Testis (tissue), 3 donors: Measurements from ENCODE around the gene NCK2. TPM values are rescaled to one million over a fixed set of nuclear protein-coding genes. Genes with fewer than 3 reads are reported as not detected.

Experiments
- DNase-seq: peaks from one replicate; pipeline ENCODE4 v3.0.0-alpha.2; 2019
- H3K27ac ChIP-seq, 2 donors: fragments of 200-600 bp; sonication (generic); one replicate each; pipeline ENCODE4 v1.5.1; 2019
- H3K27me3 ChIP-seq: fragments of 200-600 bp; sonication (generic); one replicate; pipeline ENCODE4 v1.5.1; 2019
- H3K36me3 ChIP-seq: fragments of 200-600 bp; sonication (generic); one replicate; pipeline ENCODE4 v1.5.1; 2017; ENCODE audit warnings: low read depth; ENCODE audit errors: missing control alignments
- H3K4me1 ChIP-seq: fragments of 200-600 bp; sonication (generic); one replicate; pipeline ENCODE4 v1.5.1; 2019
- H3K4me3 ChIP-seq, 2 donors: fragments of 200-600 bp; sonication (generic); one replicate each; pipeline ENCODE4 v1.5.1; 2017 to 2019
- H3K9me3 ChIP-seq: fragments of 200-600 bp; sonication (generic); one replicate; pipeline ENCODE4 v1.5.1; 2017
- CTCF ChIP-seq, 3 experiments: fragments of 450-650 bp in 2 of 3; fragments of 200-600 bp in 1 of 3; sonication (generic) in 1 of 3; IDR thresholded peaks; one replicate each; pipeline ENCODE4 v1.5.1; 2016 to 2019; ENCODE audit warnings: antibody characterized with exemption in 3 of 3, mild to moderate bottlenecking in 2 of 3, moderate library complexity in 1 of 3
- POLR2A ChIP-seq: fragments of 450-650 bp; IDR thresholded peaks from one replicate; pipeline ENCODE4 v1.6.1; 2017; ENCODE audit warnings: antibody characterized with exemption, mild to moderate bottlenecking, moderate library complexity
- WGBS, 2 donors: methylation state at CpG; one replicate each; pipeline ENCODE4 v1.1.5; 2018; 5-methylcytosine and 5-hydroxymethylcytosine counted together
- intact Hi-C: fragments of 100-400 bp; cut with DNase I; formaldehyde crosslinking; loops from one replicate; pipeline ENCODE4 v1.15.1; 2023; ENCODE audit warnings: low total_unique reads
- polyA plus RNA-seq: library from polyadenylated mRNA; stranded (reverse); fragments of 350-450 nt; fragmentation: Illumina TruSeq; extraction: RNeasy Lipid Tissue Mini Kit (QIAGEN cat#74804); gene quantifications from one replicate; pipeline ENCODE4 v1.2.3, GENCODE V29; 2014; ENCODE audit warnings: low read depth, low replicate concordance; ENCODE audit not compliant: insufficient read depth
- total RNA-seq, 2 donors: library from RNA; depleted of rRNA; stranded (reverse); fragments of >200 nt; gene quantifications; one replicate each; pipeline ENCODE4 v1.2.3, GENCODE V29; 2016

The NCK2 gene
- total and polyA plus RNA-seq, 3 donors from 2014 or later = 67.7 to 168 (median 105) TPM

GRCh38 chr2:105734762-105735538, 9.8 kb upstream of the NCK2 start:
- intact Hi-C loops = no loop called here
- no peak overlapping the region for H3K27ac ChIP-seq
- whole genome bisulfite sequencing, 2 donors = 79% methylated on average over 4 of the region's 4 CpGs
- no peaks in the 10 kb centered on the region for H3K9me3 ChIP-seq
- DNase-seq = no peak
- no peak for TF ChIP-seq CTCF (IDR thresholded peaks at IDR 0.05)
- no peak for TF ChIP-seq POLR2A
- H3K36me3 ChIP-seq = no peaks in the 10 kb centered on the region
- no peaks in the 10 kb centered on the region for H3K27me3 ChIP-seq
- peaks cover 4% of the 10 kb centered on the region for H3K4me1 ChIP-seq
- no peak overlapping the region for H3K4me3 ChIP-seq

GRCh38 chr2:105736145-105736544, 8.6 kb upstream of the NCK2 start:
- H3K27ac ChIP-seq = no peak overlapping the region
- intact Hi-C loops = no loop called here
- DNase-seq = no peak

DNA sequence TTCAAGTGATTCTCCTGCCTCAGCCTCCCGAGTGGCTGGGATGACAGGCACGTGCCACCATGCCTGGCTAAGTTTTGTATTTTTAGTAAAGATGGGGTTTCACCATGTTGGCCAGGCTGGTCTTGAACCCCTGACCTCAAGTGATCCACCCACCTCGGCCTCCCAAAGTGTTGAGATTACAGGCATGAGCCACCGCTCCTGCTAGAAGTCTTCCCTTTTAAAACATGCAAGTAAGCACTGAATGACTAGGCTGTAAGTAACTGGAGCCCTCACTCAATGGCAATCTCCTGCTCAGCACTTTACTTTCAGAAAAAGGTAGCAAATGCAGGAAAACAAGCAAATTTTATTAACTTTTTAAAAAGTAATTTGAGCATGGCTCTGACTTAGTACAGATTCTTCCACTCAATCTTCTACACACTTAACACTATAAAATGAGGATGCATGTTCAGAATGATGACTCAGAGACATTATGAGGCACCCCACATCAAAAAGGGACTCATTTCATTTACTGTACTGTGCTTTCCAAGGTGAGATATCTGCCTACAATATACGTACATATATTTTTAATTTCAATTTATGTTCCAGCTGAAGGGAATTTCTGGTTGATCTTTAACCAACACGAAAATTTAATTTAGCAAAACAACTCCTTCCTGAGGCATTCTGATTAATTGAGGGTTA, 6.6 kb upstream of the NCK2 start:
- 81 to 87% methylated on average over 6 of the region's 6 CpGs for WGBS, 2 donors
- intact Hi-C loops = no loop called here

More at GRCh38 chr2:105736145-105736544, 8.6 kb upstream of the NCK2 start:
- TF ChIP-seq CTCF (IDR thresholded peaks at IDR 0.05) (no peak), POLR2A (no peak)
- 91 to 95% methylated on average over 6 of the region's 6 CpGs for WGBS, 2 donors
- Histone ChIP-seq H3K4me1 (peaks cover 4% of the 10 kb centered on the region), H3K36me3 (no peaks in the 10 kb centered on the region), H3K9me3 (no peaks in the 10 kb centered on the region), H3K4me3 (no peak overlapping the region), H3K27me3 (no peaks in the 10 kb centered on the region)

GRCh38 chr2:105738658-105739241, 6.0 kb upstream of the NCK2 start:
- Histone ChIP-seq H3K4me3 (no peak overlapping the region), H3K27ac (no peak overlapping the region), H3K27me3 (no peaks in the 10 kb centered on the region), H3K9me3 (no peaks in the 10 kb centered on the region), H3K4me1 (no peaks in the 10 kb centered on the region), H3K36me3 (no peaks in the 10 kb centered on the region)
- 87 to 90% methylated on average over 6 of the region's 6 CpGs for WGBS, 2 donors
- no peak for TF ChIP-seq POLR2A
- no peak for TF ChIP-seq CTCF (IDR thresholded peaks at IDR 0.05)
- no peak for DNase-seq
- intact Hi-C loops = no loop called here

More for the DNA sequence above, 6.6 kb upstream of the NCK2 start:
- no peak for TF ChIP-seq CTCF (IDR thresholded peaks at IDR 0.05)
- no peak for TF ChIP-seq POLR2A
- Histone ChIP-seq H3K4me3 (no peak overlapping the region), H3K36me3 (no peaks in the 10 kb centered on the region), H3K27me3 (no peaks in the 10 kb centered on the region), H3K27ac (no peak overlapping the region), H3K4me1 (no peaks in the 10 kb centered on the region), H3K9me3 (no peaks in the 10 kb centered on the region)
- DNase-seq = no peak
